Kidney (tissue), 14 donors: ENCODE measurements around the gene RAB3IL1. TPM values are rescaled to one million over a fixed set of nuclear protein-coding genes. Genes with fewer than 3 reads are reported as not detected.

Source experiments
- DNase-seq, 5 donors: peaks; one replicate each; pipeline ENCODE4 v3.0.0-alpha.2; 2013 to 2020
- FAIRE-seq: peaks from 2 replicates; lab custom pipeline; 2012; peaks lifted over from hg19 to GRCh38; lab: Jason Lieb, UNC
- H3K27ac ChIP-seq, 2 donors: one replicate each; pipeline ENCODE4 v1.7.0; 2013; ENCODE audit warnings: low read depth in 2 of 2, low read length in 2 of 2, inconsistent platforms in 1 of 2
- H3K27me3 ChIP-seq: one replicate; pipeline ENCODE4 v1.7.1; 2013; ENCODE audit warnings: low read length, inconsistent platforms; ENCODE audit not compliant: control insufficient read depth, insufficient read depth
- H3K36me3 ChIP-seq, 3 donors: one replicate each; pipeline versions ENCODE4 v1.7.0 to v1.7.1; 2013; ENCODE audit warnings: low read length in 3 of 3, control low read depth in 1 of 3, inconsistent platforms in 1 of 3; ENCODE audit not compliant: insufficient read depth in 3 of 3, control insufficient read depth in 2 of 3
- H3K4me1 ChIP-seq, 3 donors: one replicate each; pipeline versions ENCODE4 v1.7.0 to v1.7.1; 2013; ENCODE audit warnings: low read length in 3 of 3, inconsistent platforms in 1 of 3, low read depth in 1 of 3; ENCODE audit not compliant: control insufficient read depth in 2 of 3, insufficient read depth in 2 of 3
- H3K4me3 ChIP-seq, 3 donors: one replicate each; pipeline versions ENCODE4 v1.7.0 to v1.8.1; 2013; ENCODE audit warnings: low read length in 3 of 3, control low read depth in 1 of 3, inconsistent platforms in 1 of 3
- H3K9ac ChIP-seq, 3 donors: one replicate each; pipeline versions ENCODE4 v1.7.0 to v1.7.1; 2013; ENCODE audit warnings: low read length in 3 of 3, control low read depth in 1 of 3, inconsistent platforms in 1 of 3
- H3K9me3 ChIP-seq, 3 donors: one replicate each; pipeline versions ENCODE4 v1.7.0 to v1.7.1; 2013; ENCODE audit warnings: low read length in 3 of 3, control low read depth in 1 of 3, inconsistent platforms in 1 of 3; ENCODE audit not compliant: control insufficient read depth in 2 of 3, insufficient read depth in 1 of 3
- intact Hi-C: fragments of 100-400 bp; cut with DNase I; formaldehyde crosslinking; loops from one replicate; pipeline ENCODE4 v1.11.1; 2022
- polyA plus RNA-seq: library from polyadenylated mRNA; stranded (reverse); fragments of 350-450 nt; fragmentation: Illumina TruSeq; extraction: RNeasy Lipid Tissue Mini Kit (QIAGEN cat#74804); gene quantifications from one replicate; pipeline ENCODE4 v1.2.3, GENCODE V29; 2014; ENCODE audit warnings: low read depth, low replicate concordance; ENCODE audit not compliant: insufficient read depth
- total RNA-seq: library from RNA; stranded (reverse); fragmentation: NEBNext Ultra II Directional; extraction: Animal tissue kit (Norgen Biotek cat#: 25700); gene quantifications from one replicate; pipeline ENCODE4 v1.2.1, GENCODE V29; 2021
- TF ChIP-seq, protein P1 (sequence below): IDR thresholded peaks from 3 replicates; pipeline ENCODE4 v1.5.1; 2012; ENCODE audit warnings: mild to moderate bottlenecking, moderate library complexity, borderline replicate concordance; ENCODE audit not compliant: insufficient read depth; ENCODE audit errors: extremely low read depth
- donor health status: control.
- donor health status: control.
- donor health status: control.
- donor health status: control.
- donor health status: control.
- donor health status: DM: yes; HTN: yes; CAD: no.
- donor health status: Normal renal cell carcinoma (clear cell type).

Gene RAB3IL1
- total and polyA plus RNA-seq, 2 donors from 2014 or later, result 14.6 to 27.8 TPM

DNA sequence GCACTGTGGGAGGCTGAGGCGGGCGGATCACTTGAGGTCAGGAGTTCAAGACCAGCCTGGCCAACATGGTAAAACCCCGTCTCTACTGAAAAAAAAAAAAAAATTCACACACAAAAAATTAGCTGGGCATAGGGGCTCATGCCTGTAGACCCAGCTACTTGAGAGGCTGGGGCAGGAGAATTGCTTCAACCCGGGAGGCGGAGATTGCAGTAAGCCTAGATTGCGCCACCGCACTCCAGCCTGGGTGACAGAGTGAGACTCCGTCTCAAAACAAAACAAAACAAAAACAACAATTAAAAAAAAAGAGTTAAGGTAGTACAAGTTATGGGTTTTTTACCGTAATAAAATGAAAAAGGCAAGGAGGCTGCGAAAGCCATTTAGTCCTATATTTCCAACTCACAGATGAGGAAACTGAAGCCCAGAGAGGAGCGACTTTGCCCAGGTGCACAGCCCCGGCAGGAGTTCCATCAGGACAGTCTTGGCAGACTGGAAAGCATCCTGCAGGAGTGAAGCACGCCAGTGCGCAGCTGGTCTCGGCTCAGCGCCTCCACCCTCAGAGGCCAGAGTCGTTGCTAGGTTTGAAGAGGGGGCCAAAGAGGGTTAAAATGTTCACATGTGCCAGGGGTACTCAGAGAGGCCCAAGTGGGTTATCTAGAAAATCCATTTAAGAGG lies 22.2 kb downstream of the RAB3IL1 start:
- TF ChIP-seq, protein P1, sequence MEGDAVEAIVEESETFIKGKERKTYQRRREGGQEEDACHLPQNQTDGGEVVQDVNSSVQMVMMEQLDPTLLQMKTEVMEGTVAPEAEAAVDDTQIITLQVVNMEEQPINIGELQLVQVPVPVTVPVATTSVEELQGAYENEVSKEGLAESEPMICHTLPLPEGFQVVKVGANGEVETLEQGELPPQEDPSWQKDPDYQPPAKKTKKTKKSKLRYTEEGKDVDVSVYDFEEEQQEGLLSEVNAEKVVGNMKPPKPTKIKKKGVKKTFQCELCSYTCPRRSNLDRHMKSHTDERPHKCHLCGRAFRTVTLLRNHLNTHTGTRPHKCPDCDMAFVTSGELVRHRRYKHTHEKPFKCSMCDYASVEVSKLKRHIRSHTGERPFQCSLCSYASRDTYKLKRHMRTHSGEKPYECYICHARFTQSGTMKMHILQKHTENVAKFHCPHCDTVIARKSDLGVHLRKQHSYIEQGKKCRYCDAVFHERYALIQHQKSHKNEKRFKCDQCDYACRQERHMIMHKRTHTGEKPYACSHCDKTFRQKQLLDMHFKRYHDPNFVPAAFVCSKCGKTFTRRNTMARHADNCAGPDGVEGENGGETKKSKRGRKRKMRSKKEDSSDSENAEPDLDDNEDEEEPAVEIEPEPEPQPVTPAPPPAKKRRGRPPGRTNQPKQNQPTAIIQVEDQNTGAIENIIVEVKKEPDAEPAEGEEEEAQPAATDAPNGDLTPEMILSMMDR, result no peak
- DNase-seq, result no peak
- Histone ChIP-seq H3K4me3 (no peak overlapping the region), H3K27me3 (no peaks in the 10 kb centered on the region), H3K27ac (no peak overlapping the region), H3K9me3 (no peaks in the 10 kb centered on the region), H3K36me3 (peaks cover 0 to 8% (median 0%) of the 10 kb centered on the region in 3 donors), H3K4me1 (peaks cover 0 to 9% (median 8%) of the 10 kb centered on the region in 3 donors), H3K9ac (no peak overlapping the region)
- intact Hi-C loops, result loop anchor here (5.0 kb wide), 1 partner anchor 187 kb away; no protein-coding TSS in a partner anchor
- no peak for FAIRE-seq

DNA sequence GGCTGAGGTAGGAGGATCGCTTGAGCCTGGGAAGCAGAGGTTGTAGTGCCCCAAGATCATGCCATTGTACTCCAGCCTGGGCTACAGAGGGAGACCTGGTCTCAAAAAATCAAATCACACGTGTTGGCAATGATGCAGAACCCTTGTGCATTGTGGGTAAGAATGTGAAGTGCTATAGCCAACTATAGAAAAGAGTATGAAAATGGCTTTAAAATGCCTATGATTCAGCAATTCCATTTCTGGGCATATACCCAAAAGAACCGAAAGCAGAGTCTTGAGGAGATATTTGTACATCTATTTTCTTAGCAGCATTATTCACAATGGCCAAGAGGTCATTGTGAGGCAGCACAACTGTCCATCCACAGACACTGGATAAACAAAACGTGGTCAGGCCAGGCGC lies 23.4 kb downstream of the RAB3IL1 start:
- H3K36me3 ChIP-seq, result peaks cover 0 to 8% (median 0%) of the 10 kb centered on the region in 3 donors
- H3K27ac ChIP-seq, result no peak overlapping the region
- intact Hi-C loops, result no loop called here
- DNase-seq, result no peak
- TF ChIP-seq, protein P1, result no peak
- no peak for FAIRE-seq
- H3K4me1 ChIP-seq, result peaks cover 0 to 10% (median 8%) of the 10 kb centered on the region in 3 donors
- no peak overlapping the region for H3K9ac ChIP-seq
- no peak overlapping the region for H3K4me3 ChIP-seq
- H3K9me3 ChIP-seq, result no peaks in the 10 kb centered on the region
- no peaks in the 10 kb centered on the region for H3K27me3 ChIP-seq

DNA sequence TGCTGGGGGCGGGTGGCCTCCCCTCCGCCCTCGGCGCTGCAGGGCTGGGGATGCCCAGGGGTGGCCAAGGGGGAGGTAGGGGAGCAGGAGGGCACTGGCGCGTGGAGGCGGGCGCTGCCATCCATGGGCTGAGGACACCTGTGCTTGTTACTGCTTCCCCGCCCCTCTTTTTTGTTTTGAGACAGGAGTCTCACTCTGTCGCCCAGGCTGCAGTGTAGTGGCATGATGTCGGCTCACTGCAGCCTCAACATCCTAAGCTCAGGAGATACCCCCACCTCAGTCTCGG lies 25.3 kb downstream of the RAB3IL1 start:
- peaks cover 0 to 13% (median 13%) of the 10 kb centered on the region in 3 donors for H3K4me1 ChIP-seq
- H3K4me3 ChIP-seq, result peak overlapping the region in 2 of 3 donors; percentile 19 to 54
- H3K36me3 ChIP-seq, result peaks cover 0 to 4% (median 0%) of the 10 kb centered on the region in 3 donors
- intact Hi-C loops, result no loop called here
- H3K27me3 ChIP-seq, result no peaks in the 10 kb centered on the region
- no peaks in the 10 kb centered on the region for H3K9me3 ChIP-seq
- TF ChIP-seq, protein P1, result no peak
- DNase-seq (no peak), FAIRE-seq (no peak)
- no peak overlapping the region for H3K9ac ChIP-seq
- H3K27ac ChIP-seq, result peak overlapping the region in 1 of 2 donors; percentile 53
